OCI-LY7 (cell line): Measurements from ENCODE around the gene DAB1. TPM values are rescaled to one million over a fixed set of nuclear protein-coding genes. Genes with fewer than 3 reads are reported as not detected.

ENCODE experiments used
- BruUV-seq: library from RNA; stranded (reverse); fragments of 400-500 nt; replicated peaks from 2 replicates; lab custom pipeline; 2021; lab: Mats Ljungman, UMichigan
- CTCF ChIA-PET: fragments of 300-600 bp; sonication (Branson Sonifier 250); formaldehyde crosslinking; loops from one replicate; lab custom pipeline; 2022; ENCODE audit warnings: antibody characterized with exemption; ENCODE audit not compliant: unreplicated experiment; lab: Charles Lee
- POLR2A ChIA-PET: fragments of 300-600 bp; sonication (Branson Sonifier 250); formaldehyde crosslinking; loops from one replicate; lab custom pipeline; 2022; ENCODE audit warnings: antibody characterized with exemption; lab: Charles Lee
- DNase-seq: peaks from one replicate; pipeline ENCODE4 v3.0.0-alpha.2; 2015; ENCODE audit warnings: low spot score
- H2AFZ ChIP-seq: fragments of 200-600 bp; sonication (generic), shearing (Covaris generic); 2 replicates; pipeline ENCODE4 v1.6.1; 2014; ENCODE audit warnings: mild to moderate bottlenecking, antibody characterized with exemption, low read length, moderate library complexity
- H3K27ac ChIP-seq: fragments of 200-600 bp; sonication (generic); 2 replicates; pipeline ENCODE4 v1.5.1; 2014; ENCODE audit warnings: mixed run types, low read depth, mild to moderate bottlenecking, moderate library complexity, low read length, inconsistent platforms; ENCODE audit not compliant: poor library complexity, severe bottlenecking
- H3K36me3 ChIP-seq: fragments of 200-600 bp; sonication (generic); 2 replicates; pipeline ENCODE4 v1.6.1; 2014; ENCODE audit warnings: mild to moderate bottlenecking, antibody characterized with exemption, low read length, moderate library complexity, mixed read lengths; ENCODE audit not compliant: insufficient read depth
- H3K4me1 ChIP-seq: fragments of 200-600 bp; sonication (generic); 2 replicates; pipeline ENCODE4 v1.5.1; 2014; ENCODE audit warnings: mild to moderate bottlenecking, low read length; ENCODE audit not compliant: insufficient read depth, poor library complexity, severe bottlenecking
- H3K4me2 ChIP-seq: fragments of 200-600 bp; sonication (generic); 2 replicates; pipeline ENCODE4 v1.6.1; 2014; ENCODE audit warnings: mild to moderate bottlenecking, low read length
- H3K4me3 ChIP-seq: fragments of 200-600 bp; sonication (generic); 2 replicates; pipeline ENCODE4 v1.5.1; 2014; ENCODE audit warnings: mild to moderate bottlenecking, low read depth, low read length; ENCODE audit not compliant: poor library complexity, severe bottlenecking
- H3K79me2 ChIP-seq: fragments of 200-600 bp; sonication (generic); 2 replicates; pipeline ENCODE4 v1.6.1; 2016; ENCODE audit warnings: low read depth, mild to moderate bottlenecking, low read length, moderate library complexity, mixed read lengths; ENCODE audit not compliant: insufficient read depth
- H3K9me2 ChIP-seq: fragments of 200-600 bp; sonication (generic); 2 replicates; pipeline ENCODE4 v1.6.1; 2016; ENCODE audit warnings: mild to moderate bottlenecking, low read length, mixed read lengths; ENCODE audit not compliant: insufficient read depth
- H3K9me3 ChIP-seq: fragments of 200-600 bp; sonication (generic); 2 replicates; pipeline ENCODE4 v1.6.1; 2014; ENCODE audit warnings: mild to moderate bottlenecking, mixed run types, low read length, mixed read lengths
- H4K20me1 ChIP-seq: fragments of 200-600 bp; sonication (generic); 2 replicates; pipeline ENCODE4 v1.6.1; 2014; ENCODE audit warnings: mild to moderate bottlenecking, antibody characterized with exemption, low read length, moderate library complexity, mixed read lengths; ENCODE audit not compliant: insufficient read depth
- CTCF ChIP-seq: fragments of 200-600 bp; sonication (generic); conservative IDR thresholded peaks from 2 replicates; pipeline ENCODE4 v1.5.1; 2014; ENCODE audit warnings: mild to moderate bottlenecking, antibody characterized with exemption, low read length, moderate library complexity, mixed read lengths
- EZH2phosphoT487 ChIP-seq: fragments of 200-600 bp; sonication (generic); IDR thresholded peaks from 2 replicates; pipeline ENCODE4 v1.6.1; 2018; ENCODE audit warnings: low read depth, borderline replicate concordance, mild to moderate bottlenecking, mixed run types, antibody characterized with exemption, low read length, moderate library complexity, mixed read lengths
- intact Hi-C: fragments of 100-400 bp; cut with micrococcal nuclease; formaldehyde crosslinking; loops from one replicate; pipeline ENCODE4 v1.10.0; 2022; ENCODE audit not compliant: unreplicated experiment
- total RNA-seq, 2 experiments: library from RNA; depleted of rRNA in 1 of 2; stranded (reverse); fragments of >200 nt in 1 of 2; shearing (Covaris generic) in 1 of 2; gene quantifications; 2 replicates each; pipeline ENCODE4 v1.2.3, GENCODE V29; 2014 to 2022

The DAB1 gene
- total RNA-seq, 2 experiments from 2014 or later: not detected

- BruUV-seq: no TSS peak
These were observed 314.0 kb downstream of the DAB1 start for GRCh38 chr1:57109883-57110282.

GRCh38 chr1:57109247-57109646, 314.6 kb downstream of the DAB1 start:
- ChIA-PET CTCF (no interaction called here), POLR2A (interaction anchor here (0.6 kb wide), 1 partner anchor 237 kb away, joined by 4 read pairs; no protein-coding TSS in a partner anchor)
- H3K4me3 ChIP-seq: no peak overlapping the region
- no peak overlapping the region for H3K4me2 ChIP-seq
- no peaks in the 10 kb centered on the region for H3K9me2 ChIP-seq
- BruUV-seq: no TSS peak
- H3K9me3 ChIP-seq: no peaks in the 10 kb centered on the region
- intact Hi-C loops: no loop called here
- no peak overlapping the region for H2AFZ ChIP-seq
- TF ChIP-seq EZH2phosphoT487 (no peak), CTCF (no peak)
- H3K4me1 ChIP-seq: no peaks in the 10 kb centered on the region
- no peak overlapping the region for H3K27ac ChIP-seq
- no peak for DNase-seq
- H3K79me2 ChIP-seq: no peaks in the 10 kb centered on the region
- H3K36me3 ChIP-seq: no peaks in the 10 kb centered on the region
- no peaks in the 10 kb centered on the region for H4K20me1 ChIP-seq

More at GRCh38 chr1:57109883-57110282, 314.0 kb downstream of the DAB1 start:
- Histone ChIP-seq H3K4me3 (no peak overlapping the region), H3K79me2 (no peaks in the 10 kb centered on the region), H3K9me2 (no peaks in the 10 kb centered on the region), H3K4me2 (no peak overlapping the region), H2AFZ (no peak overlapping the region), H3K36me3 (no peaks in the 10 kb centered on the region), H4K20me1 (no peaks in the 10 kb centered on the region), H3K9me3 (no peaks in the 10 kb centered on the region), H3K27ac (no peak overlapping the region), H3K4me1 (no peaks in the 10 kb centered on the region)
- TF ChIP-seq CTCF: no peak
- no peak for TF ChIP-seq EZH2phosphoT487
- ChIA-PET CTCF (no interaction called here), POLR2A (interaction anchor here (0.6 kb wide), 1 partner anchor 238 kb away, joined by 4 read pairs; no protein-coding TSS in a partner anchor)
- intact Hi-C loops: no loop called here
- no peak for DNase-seq

- H3K4me1 ChIP-seq: no peaks in the 10 kb centered on the region
- H4K20me1 ChIP-seq: no peaks in the 10 kb centered on the region
- CTCF ChIA-PET: no interaction called here
- H3K36me3 ChIP-seq: no peaks in the 10 kb centered on the region
- H2AFZ ChIP-seq: no peak overlapping the region
- no peaks in the 10 kb centered on the region for H3K9me3 ChIP-seq
- POLR2A ChIA-PET: interaction anchor here (1.1 kb wide), 1 partner anchor 10 kb away, joined by 3 read pairs; no protein-coding TSS in a partner anchor
- no TSS peak for BruUV-seq
- TF ChIP-seq EZH2phosphoT487 (no peak), CTCF (no peak)
- H3K79me2 ChIP-seq: no peaks in the 10 kb centered on the region
- intact Hi-C loops: no loop called here
- H3K27ac ChIP-seq: no peak overlapping the region
- no peaks in the 10 kb centered on the region for H3K9me2 ChIP-seq
- no peak overlapping the region for H3K4me2 ChIP-seq
- DNase-seq: no peak
- no peak overlapping the region for H3K4me3 ChIP-seq
These were observed 317.6 kb downstream of the DAB1 start for GRCh38 chr1:57106296-57106695.
